Endodermal cell (in vitro differentiated cells): ENCODE results near the gene YWHAE. TPM values are rescaled to one million over a fixed set of nuclear protein-coding genes. Genes with fewer than 3 reads are reported as not detected.

Source experiments
- DNase-seq: peaks from one replicate; pipeline ENCODE4 v3.0.0-alpha.2; 2017
- H3K27ac ChIP-seq: 2 replicates; pipeline ENCODE4 v1.5.1; 2013; ENCODE audit warnings: mild to moderate bottlenecking, low read depth, low read length, moderate library complexity
- H3K27me3 ChIP-seq: 2 replicates; pipeline ENCODE4 v1.6.1; 2013; ENCODE audit warnings: mild to moderate bottlenecking, low read length, moderate library complexity; ENCODE audit not compliant: insufficient read depth, control insufficient read depth, poor library complexity, severe bottlenecking
- H3K36me3 ChIP-seq: 2 replicates; pipeline ENCODE4 v1.7.0; 2013; ENCODE audit warnings: mild to moderate bottlenecking, low read length, moderate library complexity; ENCODE audit not compliant: control insufficient read depth, insufficient read depth
- H3K4me1 ChIP-seq: one replicate; pipeline ENCODE4 v1.7.0; 2013; ENCODE audit warnings: low read length; ENCODE audit not compliant: control insufficient read depth, insufficient read depth
- H3K4me3 ChIP-seq: 2 replicates; pipeline ENCODE4 v1.5.1; 2013; ENCODE audit warnings: mild to moderate bottlenecking, low read length, moderate library complexity
- H3K9ac ChIP-seq: 2 replicates; pipeline ENCODE4 v1.6.1; 2013; ENCODE audit warnings: mild to moderate bottlenecking, low read length, moderate library complexity; ENCODE audit not compliant: poor library complexity, severe bottlenecking; ENCODE audit errors: extremely low read depth
- H3K9me3 ChIP-seq: 2 replicates; pipeline ENCODE4 v1.6.1; 2013; ENCODE audit warnings: mild to moderate bottlenecking, low read length, moderate library complexity; ENCODE audit not compliant: control insufficient read depth
- H3K27ac Mint-ChIP-seq: 2 replicates; pipeline ENCODE4 v1.8.0; 2020; ENCODE audit warnings: mixed read lengths
- H3K27me3 Mint-ChIP-seq: 2 replicates; pipeline ENCODE4 v1.8.0; 2021; ENCODE audit warnings: mild to moderate bottlenecking, mixed read lengths; ENCODE audit not compliant: insufficient read depth
- H3K36me3 Mint-ChIP-seq: 2 replicates; pipeline ENCODE4 v1.8.0; 2020; ENCODE audit warnings: low read depth, mixed read lengths
- H3K4me1 Mint-ChIP-seq: 2 replicates; pipeline ENCODE4 v1.8.0; 2020; ENCODE audit warnings: mixed read lengths
- H3K4me3 Mint-ChIP-seq: 2 replicates; pipeline ENCODE4 v1.8.0; 2020; ENCODE audit warnings: mild to moderate bottlenecking, moderate library complexity, mixed read lengths
- H3K9me3 Mint-ChIP-seq: 2 replicates; pipeline ENCODE4 v1.8.0; 2020; ENCODE audit warnings: mild to moderate bottlenecking, mixed read lengths
- CTCF ChIP-seq: fragments of 200-600 bp; sonication (generic); conservative IDR thresholded peaks from 2 replicates; pipeline ENCODE4 v1.5.0; 2021; ENCODE audit warnings: antibody characterized with exemption, mild to moderate bottlenecking
- WGBS, 2 experiments: methylation state at CpG; one replicate each; pipeline versions ENCODE4 v1.1.5 to v1.1.7; 2013; ENCODE audit warnings: missing lambda C conversion rate in 2 of 2, mixed read lengths in 1 of 2; ENCODE audit not compliant: insufficient coverage in 1 of 2, insufficient read length in 1 of 2; 5-methylcytosine and 5-hydroxymethylcytosine counted together
- total RNA-seq, 2 donors: library from RNA; stranded (reverse); fragmentation: NEBNext Ultra II Directional in 1 of 2; extraction: Animal tissue kit (Norgen Biotek cat#: 25700) in 1 of 2; gene quantifications; 2 replicates in 1 of 2; 3 replicates in 1 of 2; pipeline ENCODE4 v1.2.1, GENCODE V29; 2021

Gene YWHAE
- total RNA-seq, 2 donors from 2014 or later, result 1,225 to 1,349 TPM

GRCh38 chr17:1298606-1299005 is 101.4 kb downstream of the YWHAE start:
- peaks cover under 1% of the 10 kb centered on the region for H3K9me3 Mint-ChIP-seq
- H3K4me3 Mint-ChIP-seq, result no peak overlapping the region
- Histone ChIP-seq H3K9ac (no peak overlapping the region), H3K36me3 (no peaks in the 10 kb centered on the region), H3K4me1 (peaks cover 2% of the 10 kb centered on the region), H3K9me3 (no peaks in the 10 kb centered on the region), H3K27me3 (no peaks in the 10 kb centered on the region), H3K27ac (peak overlapping the region; percentile 47), H3K4me3 (no peak overlapping the region)
- no peaks in the 10 kb centered on the region for H3K36me3 Mint-ChIP-seq
- peaks cover 5% of the 10 kb centered on the region for H3K4me1 Mint-ChIP-seq
- DNase-seq, result peak; percentile 92
- H3K27ac Mint-ChIP-seq, result no peak overlapping the region
- peaks cover 17% of the 10 kb centered on the region for H3K27me3 Mint-ChIP-seq
- TF ChIP-seq CTCF, result no peak
- 39 to 44% methylated on average over 24 of the region's 24 CpGs for WGBS, 2 experiments

Other genes with a start within 250 kb of the YWHAE start
- gene ABR, start 220.2 kb downstream of the YWHAE start, total RNA-seq, result 10 to 100 TPM; 51.1 to 58.7 TPM
- gene BHLHA9, start 129.8 kb downstream of the YWHAE start, total RNA-seq, result under 1 TPM in 1 of 2 donors, not detected in 1; 0.62 TPM
- gene TRARG1, start 120.6 kb downstream of the YWHAE start, total RNA-seq, result not detected
- gene CRK, start 56.0 kb upstream of the YWHAE start, total RNA-seq, result 10 to 100 TPM; 50.5 to 52.3 TPM
- 10 to 100 TPM; 75.5 to 90.0 TPM for gene MYO1C, start 92.5 kb upstream of the YWHAE start, total RNA-seq
- gene INPP5K, start 116.4 kb upstream of the YWHAE start, total RNA-seq, result 10 to 100 TPM; 22.2 to 30.0 TPM
- 10 to 100 TPM; 62.6 TPM for gene PITPNA, start 162.6 kb upstream of the YWHAE start, total RNA-seq
- gene SLC43A2, start 228.6 kb upstream of the YWHAE start, total RNA-seq, result 10 to 100 TPM; 14.0 to 18.6 TPM
- gene SCARF1, start 245.5 kb upstream of the YWHAE start, total RNA-seq, result under 1 TPM; 0.75 to 0.89 TPM
- 1 to 10 TPM; 1.1 to 3.1 TPM for gene RILP, start 249.6 kb upstream of the YWHAE start, total RNA-seq